Measurements from ENCODE around the gene MED8. TPM values are rescaled to one million over a fixed set of nuclear protein-coding genes. Genes with fewer than 3 reads are reported as not detected.

The MED8 gene
- total and polyA plus RNA-seq, 2 of the 4 experiments (the other 2 are of a cell fraction), result 61.1 to 120 TPM

DNA sequence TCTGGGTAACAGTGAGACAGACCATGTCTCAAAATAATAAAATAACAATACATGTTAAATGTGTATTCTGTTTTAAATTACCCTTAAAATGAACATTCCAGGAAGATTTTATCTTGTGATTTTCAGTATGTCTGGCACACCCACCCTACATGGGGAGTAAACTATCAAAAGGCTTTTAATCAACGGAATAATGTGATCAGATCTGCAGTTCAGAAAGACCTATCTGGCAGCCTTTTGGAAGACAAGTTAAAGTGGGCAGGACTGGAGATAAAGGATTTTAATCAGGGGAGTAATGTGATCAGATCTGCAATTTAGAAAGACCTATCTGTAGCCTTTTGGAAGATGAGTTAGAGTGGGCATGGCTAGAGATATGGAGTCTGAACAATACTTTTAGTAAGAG is 10.1 kb downstream of the MED8 start:
- no CpG with 5 or more reads among the region's 1 CpG for WGBS, 2 experiments (ENCODE audit: extremely low coverage in 2 of 2, insufficient read length in 1 of 2)
- H3K79me1 ChIP-seq (ENCODE audit: low read depth in 1 of 2, low read length in 2 of 2), result peaks cover 6 to 55% of the 10 kb centered on the region in 2 experiments; a peak in 3 of 4 replicates
- no TSS peak for BruUV-seq (replicated peaks)
- H3K36me3 ChIP-seq (ENCODE audit: control insufficient read depth, insufficient read depth, low read length), result peaks cover 33% of the 10 kb centered on the region
- H2AFZ ChIP-seq (replicated peaks; ENCODE audit: low read length, poor library complexity), result no peak overlapping the region
- H2BK5ac ChIP-seq (ENCODE audit: low read depth, low read length, poor library complexity, severe bottlenecking), result no peak overlapping the region
- H3K9me3 ChIP-seq (ENCODE audit: control insufficient read depth, insufficient read depth, low read length), result no peaks in the 10 kb centered on the region
- peaks cover 4% of the 10 kb centered on the region; the same call in 1 of the 2 replicates for H4K20me1 ChIP-seq (ENCODE audit: insufficient read depth, low read length)
- no peak overlapping the region for H3K14ac ChIP-seq (replicated peaks; ENCODE audit: low read depth, low read length)
- no peak overlapping the region for H3K18ac ChIP-seq (ENCODE audit: low read depth, low read length)
- no peak overlapping the region for H3K23ac ChIP-seq (ENCODE audit: low read depth, low read length)
- no peaks in the 10 kb centered on the region for H3K27me3 ChIP-seq (ENCODE audit: control insufficient read depth, insufficient read depth, low read length)
- H2BK15ac ChIP-seq (ENCODE audit: low read depth, low read length), result no peak overlapping the region
- dilution Hi-C loops (cut with HindIII; ENCODE audit: low sequenced_read_pairs, unreplicated experiment) (no loop called here), in situ Hi-C loops (cut with MboI; ENCODE audit: low sequenced_read_pairs) (no loop called here), intact Hi-C loops (cut with micrococcal nuclease) (no loop called here)
- no peak overlapping the region for H4K8ac ChIP-seq (ENCODE audit: low read depth in 2 of 2, low read length in 2 of 2)
- no peak overlapping the region for H4K91ac ChIP-seq (ENCODE audit: insufficient read depth, low read depth, low read length)
- ATAC-seq (ENCODE audit: low read depth) (no peak), DNase-seq (no peak)
- H2AK5ac ChIP-seq (ENCODE audit: low read depth, low read length), result no peak overlapping the region
- no peak for TF ChIP-seq RCOR1 (IDR thresholded peaks at IDR 0.05; ENCODE audit: insufficient replicate concordance, low read length)
- TF ChIP-seq BHLHE40 (IDR thresholded peaks at IDR 0.05; ENCODE audit: low read depth, low read length), result no peak
- no peak for TF ChIP-seq POLR2A (IDR thresholded peaks at IDR 0.05; ENCODE audit: low read depth, low read length)
- no peak for TF ChIP-seq CHD1 (IDR thresholded peaks at IDR 0.05; ENCODE audit: low read depth, low read length)
- no peak for TF ChIP-seq CEBPB (IDR thresholded peaks at IDR 0.05; ENCODE audit: low read depth, low read length)
- no peak for TF ChIP-seq FOS (IDR thresholded peaks at IDR 0.05; ENCODE audit: low read depth, low read length)
- TF ChIP-seq, protein P1, sequence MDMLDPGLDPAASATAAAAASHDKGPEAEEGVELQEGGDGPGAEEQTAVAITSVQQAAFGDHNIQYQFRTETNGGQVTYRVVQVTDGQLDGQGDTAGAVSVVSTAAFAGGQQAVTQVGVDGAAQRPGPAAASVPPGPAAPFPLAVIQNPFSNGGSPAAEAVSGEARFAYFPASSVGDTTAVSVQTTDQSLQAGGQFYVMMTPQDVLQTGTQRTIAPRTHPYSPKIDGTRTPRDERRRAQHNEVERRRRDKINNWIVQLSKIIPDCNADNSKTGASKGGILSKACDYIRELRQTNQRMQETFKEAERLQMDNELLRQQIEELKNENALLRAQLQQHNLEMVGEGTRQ (IDR thresholded peaks at IDR 0.05; ENCODE audit: low read depth, low read length), result no peak
- no peak for TF ChIP-seq NFE2L2 (IDR thresholded peaks at IDR 0.05; ENCODE audit: low read depth, low read length)
- no peak for TF ChIP-seq MXI1 (IDR thresholded peaks at IDR 0.05; ENCODE audit: borderline replicate concordance, low read depth, low read length)
- TF ChIP-seq RAD21 (IDR thresholded peaks at IDR 0.05; ENCODE audit: low read length), result no peak
- TF ChIP-seq RFX5 (IDR thresholded peaks at IDR 0.05; ENCODE audit: low read depth, low read length), result no peak
- no peak for TF ChIP-seq CTCF (conservative IDR thresholded peaks at IDR 0.05; ENCODE audit: low read depth, low read length)
- H3K56ac ChIP-seq (ENCODE audit: extremely low read depth, insufficient read depth, low read length), result no peak overlapping the region
- ChIA-PET POLR2A (ENCODE audit: unreplicated experiment) (no interaction called here), CTCF (no interaction called here)
- H3K4me3 ChIP-seq (ENCODE audit: insufficient read depth, low read depth, low read length), result no peak overlapping the region
- H3K4ac ChIP-seq (ENCODE audit: low read depth, low read length), result no peak overlapping the region
- H2AK9ac ChIP-seq (replicated peaks; ENCODE audit: low read depth, low read length, poor library complexity), result no peak overlapping the region
- 0 out of 2 replicates have a peak, but pooled peaks cover 2% of the 10 kb centered on the region for H3K4me1 ChIP-seq (ENCODE audit: control insufficient read depth, insufficient read depth, low read length)
- peaks cover 6% of the 10 kb centered on the region for H3K9me1 ChIP-seq (ENCODE audit: insufficient read depth, low read length)
- no peak overlapping the region for H3K4me2 ChIP-seq (ENCODE audit: low read depth, low read length)
- no peak overlapping the region for H2BK20ac ChIP-seq (ENCODE audit: low read depth, low read length)
- no peak overlapping the region for H3K27ac ChIP-seq (ENCODE audit: insufficient read depth, low read length)
- H2BK120ac ChIP-seq (ENCODE audit: low read depth, low read length), result no peak overlapping the region
- H3K9ac ChIP-seq (ENCODE audit: low read depth, low read length), result no peak overlapping the region
- H4K5ac ChIP-seq (ENCODE audit: low read depth, low read length), result no peak overlapping the region

Measured in IMR-90 (cell line).